SJSA1 (cell line): ENCODE results near the gene IL11RA. TPM values are rescaled to one million over a fixed set of nuclear protein-coding genes. Genes with fewer than 3 reads are reported as not detected.
A peak's percentile ranks its signal among the peaks of the same experiment; 100 is the strongest.

Experiments
- DNase-seq, 2 experiments: peaks; one replicate each; pipeline ENCODE4 v3.0.0-alpha.2; 2015 to 2020; ENCODE audit warnings: low spot score in 2 of 2, low read depth in 1 of 2
- H3K27ac ChIP-seq: fragments of 250-450 bp; sonication (Bioruptor Pico); 2 replicates; pipeline ENCODE4 v1.5.1; 2020; ENCODE audit warnings: mild to moderate bottlenecking, moderate library complexity
- H3K27me3 ChIP-seq: fragments of 250-450 bp; sonication (Bioruptor Pico); replicated peaks from 2 replicates; pipeline ENCODE4 v1.5.1; 2020; ENCODE audit warnings: mild to moderate bottlenecking, moderate library complexity
- H3K36me3 ChIP-seq: fragments of 250-450 bp; sonication (Bioruptor Pico); 2 replicates; pipeline ENCODE4 v1.5.1; 2020; ENCODE audit warnings: mild to moderate bottlenecking
- H3K4me1 ChIP-seq: fragments of 250-450 bp; sonication (Bioruptor Pico); replicated peaks from 2 replicates; pipeline ENCODE4 v1.6.1; 2021; ENCODE audit warnings: mild to moderate bottlenecking
- H3K4me3 ChIP-seq: fragments of 250-450 bp; sonication (Bioruptor Pico); 2 replicates; pipeline ENCODE4 v1.5.1; 2020; ENCODE audit warnings: mild to moderate bottlenecking
- H3K9me3 ChIP-seq: fragments of 250-450 bp; sonication (Bioruptor Pico); replicated peaks from 2 replicates; pipeline ENCODE4 v1.5.1; 2020; ENCODE audit warnings: mild to moderate bottlenecking
- total RNA-seq: library from RNA; depleted of rRNA; stranded (reverse); fragments of >200 nt; shearing (Covaris generic); gene quantifications from 2 replicates; pipeline ENCODE4 v1.2.3, GENCODE V29; 2014

IL11RA gene
- total RNA-seq, 1 experiment from 2014 or later: 16.4 TPM

DNA sequence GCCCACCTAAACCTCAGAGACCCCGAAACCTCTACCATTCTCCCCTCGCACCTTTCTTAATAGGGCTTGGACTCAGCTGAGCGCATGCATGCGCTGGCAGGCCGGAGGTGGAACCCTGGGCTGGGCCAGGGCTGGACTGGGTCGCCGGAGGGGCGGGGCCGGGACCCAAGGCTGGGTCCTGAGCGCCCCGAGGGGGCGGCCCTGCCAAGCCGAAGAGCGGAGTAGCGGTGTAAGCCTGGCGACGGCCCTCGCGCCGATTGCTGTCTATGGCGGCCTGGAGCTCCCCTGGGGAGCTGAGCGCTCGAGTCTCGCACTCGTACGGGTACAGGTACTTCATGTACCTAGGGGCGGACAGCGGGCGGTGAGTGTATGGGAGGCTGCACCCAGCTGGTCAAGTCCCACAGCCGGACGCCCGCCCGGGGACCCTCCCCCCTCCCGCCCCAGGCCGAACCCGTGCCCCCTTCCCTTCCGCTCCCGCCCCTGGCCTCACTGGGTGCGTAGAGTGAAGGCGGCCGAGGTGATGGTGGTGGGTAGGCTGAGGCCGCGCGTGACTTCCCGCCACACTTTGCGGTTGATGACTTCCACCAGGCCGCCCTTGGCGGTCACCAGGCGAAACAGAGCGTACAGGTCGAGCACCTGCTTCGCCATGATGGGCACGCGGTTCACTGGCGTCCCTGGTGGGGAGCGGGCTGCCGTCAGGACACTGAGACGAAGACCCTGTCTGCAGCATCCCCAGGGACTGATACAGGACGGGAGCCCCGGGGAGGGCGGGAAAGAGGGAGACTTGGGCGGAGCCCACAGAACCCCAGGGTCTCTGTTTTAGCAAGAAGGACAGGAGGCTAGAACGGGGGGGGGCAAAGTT, 28.4 kb upstream of the IL11RA start:
- H3K4me3 ChIP-seq: no peak overlapping the region
- H3K36me3 ChIP-seq: peaks cover 3% of the 10 kb centered on the region; the same call in 1 of the 2 replicates
- no peaks in the 10 kb centered on the region for H3K9me3 ChIP-seq
- H3K27ac ChIP-seq: no peak overlapping the region
- DNase-seq: no peak
- H3K27me3 ChIP-seq: peaks cover 16% of the 10 kb centered on the region
- H3K4me1 ChIP-seq: 0 out of 2 replicates have a peak, but pooled peaks cover 5% of the 10 kb centered on the region

- Histone ChIP-seq H3K36me3 (peaks cover 3% of the 10 kb centered on the region; the same call in 1 of the 2 replicates), H3K27ac (no peak overlapping the region), H3K4me1 (0 out of 2 replicates have a peak, but pooled peaks cover 3% of the 10 kb centered on the region), H3K27me3 (peaks cover 26% of the 10 kb centered on the region), H3K4me3 (no peak overlapping the region), H3K9me3 (no peaks in the 10 kb centered on the region)
- no peak for DNase-seq
Measured at GRCh38 chr9:34624475-34625185, 27.4 kb upstream of the IL11RA start.

DNA sequence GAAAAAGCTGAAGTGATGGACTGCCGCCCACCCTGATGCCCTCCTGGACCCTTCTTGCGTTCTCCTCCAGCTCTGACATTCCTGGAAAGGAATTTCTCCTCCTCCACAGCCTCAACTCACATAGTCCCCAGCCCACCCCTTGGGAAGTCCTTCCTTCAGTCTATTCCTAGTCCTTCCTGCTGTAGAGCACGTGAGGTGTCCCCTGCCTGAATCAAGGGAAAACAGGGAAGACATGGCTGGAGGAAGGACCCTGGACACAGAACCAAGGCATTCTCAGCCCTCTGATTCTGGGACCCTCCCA, 26.8 kb upstream of the IL11RA start:
- Histone ChIP-seq H3K4me1 (0 out of 2 replicates have a peak, but pooled peaks cover 3% of the 10 kb centered on the region), H3K27me3 (peaks cover 27% of the 10 kb centered on the region)

DNA sequence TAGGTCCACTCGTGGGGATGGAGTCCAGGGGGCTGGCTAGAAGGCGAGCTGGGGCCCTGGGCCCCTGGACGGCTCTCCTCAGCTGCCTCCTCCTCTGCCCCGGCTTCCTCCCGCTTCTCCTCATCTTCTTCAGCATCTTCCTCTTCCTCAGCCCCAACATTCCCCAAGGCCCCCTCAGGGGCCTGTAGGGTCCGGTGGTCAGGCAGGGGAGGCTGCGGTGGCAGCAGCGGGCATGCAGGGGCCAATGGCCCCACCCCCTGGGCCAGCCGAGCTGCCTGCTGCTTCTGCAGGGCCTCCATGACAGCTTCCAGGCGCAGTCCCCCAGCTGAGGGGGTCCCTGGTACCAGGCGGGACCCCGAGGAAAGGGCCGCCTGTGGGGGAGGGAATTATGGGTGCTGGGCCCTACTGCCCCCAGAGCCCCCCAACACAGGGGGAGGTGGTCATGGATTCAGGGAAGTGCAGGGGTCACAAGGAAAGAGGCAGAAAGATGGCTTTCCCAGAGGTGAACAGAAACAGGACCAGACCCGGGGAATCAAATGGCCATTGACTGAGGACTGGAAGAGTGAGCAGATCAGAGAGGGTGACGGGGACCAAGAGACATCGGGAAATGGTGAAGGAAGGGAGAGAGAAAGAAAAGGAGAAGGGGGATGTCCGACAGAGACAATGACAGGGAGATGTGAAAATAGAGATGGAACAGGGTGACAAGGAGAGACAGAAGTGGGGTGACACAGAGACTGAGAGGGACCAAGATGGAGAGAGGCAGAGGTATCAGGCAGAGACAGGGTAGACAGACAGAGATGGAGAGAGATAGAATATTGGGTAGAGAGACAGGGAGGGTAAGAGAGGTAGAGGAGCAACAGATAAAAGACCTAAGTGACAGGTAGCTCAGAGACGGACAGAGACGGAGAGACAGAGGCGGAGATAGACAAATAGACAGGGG, 24.0 kb upstream of the IL11RA start:
- Histone ChIP-seq H3K9me3 (no peaks in the 10 kb centered on the region), H3K27ac (no peak overlapping the region), H3K36me3 (no peaks in the 10 kb centered on the region), H3K4me3 (no peak overlapping the region), H3K27me3 (peaks cover 27% of the 10 kb centered on the region), H3K4me1 (0 out of 2 replicates have a peak, but pooled peaks cover 3% of the 10 kb centered on the region)
- no peak for DNase-seq

More for the DNA sequence above, 26.8 kb upstream of the IL11RA start:
- Histone ChIP-seq H3K4me3 (no peak overlapping the region), H3K9me3 (no peaks in the 10 kb centered on the region), H3K27ac (no peak overlapping the region), H3K36me3 (peaks cover 1% of the 10 kb centered on the region; the same call in 1 of the 2 replicates)
- no peak for DNase-seq

DNA sequence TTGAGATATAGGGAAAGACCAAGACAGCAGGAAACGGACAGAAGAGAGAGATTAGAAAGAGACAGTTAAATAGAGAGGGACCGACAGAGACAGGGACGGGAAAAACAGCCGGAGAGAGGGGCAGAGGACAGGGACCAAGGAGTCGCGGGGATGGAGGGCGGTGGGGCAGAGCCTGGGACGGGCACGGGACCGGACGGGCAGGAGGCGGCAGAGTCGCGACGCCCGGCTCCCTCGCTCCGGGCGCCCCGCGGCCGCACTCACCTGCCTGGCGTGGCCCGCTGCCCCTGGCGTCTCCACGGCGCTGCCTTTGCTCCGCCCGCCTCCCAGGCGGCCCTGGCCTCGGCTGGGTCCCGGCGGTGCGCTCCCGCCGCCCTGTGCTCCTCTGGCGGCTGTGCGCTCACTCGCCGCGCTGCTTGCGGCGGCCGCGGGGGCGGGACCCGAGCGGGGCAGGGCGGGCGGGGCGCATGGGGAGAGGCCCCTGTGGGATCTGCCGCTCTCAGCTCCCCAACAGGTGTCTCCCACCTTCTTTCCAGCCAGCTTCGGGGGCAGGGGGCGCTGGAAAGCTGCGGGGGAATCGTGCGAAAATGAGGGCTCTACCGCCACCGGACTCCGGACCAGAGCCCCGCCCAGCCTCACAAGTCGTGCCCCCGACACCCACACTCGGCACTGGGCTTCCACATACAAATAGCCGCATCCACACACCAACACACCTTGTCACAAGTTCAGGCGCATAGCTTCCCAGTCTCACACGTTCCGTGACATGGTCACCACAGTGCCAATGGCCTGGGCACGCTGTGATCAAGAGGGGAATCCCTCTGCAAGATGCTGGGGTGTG, 23.1 kb upstream of the IL11RA start, which contains the start of gene ARID3C:
TSS of gene ARID3C (minus strand) at position 411 of the 835 bp plus-strand sequence. CDS start 1,052 bp downstream, outside the sequence.
- no peak for DNase-seq
- Histone ChIP-seq H3K4me1 (0 out of 2 replicates have a peak, but pooled peaks cover 3% of the 10 kb centered on the region), H3K27me3 (peaks cover 27% of the 10 kb centered on the region), H3K27ac (no peak within 1 kb of the TSS), H3K4me3 (no peak within 1 kb of the TSS), H3K36me3 (no peaks in the 10 kb centered on the region), H3K9me3 (no peaks in the 10 kb centered on the region)

GRCh38 chr9:34629491-34629808, 22.5 kb upstream of the IL11RA start:
- 0 out of 2 replicates have a peak, but pooled peaks cover 3% of the 10 kb centered on the region for H3K4me1 ChIP-seq
- no peak overlapping the region for H3K27ac ChIP-seq
- DNase-seq: no peak
- H3K9me3 ChIP-seq: no peaks in the 10 kb centered on the region
- no peak overlapping the region for H3K4me3 ChIP-seq
- peaks cover 27% of the 10 kb centered on the region for H3K27me3 ChIP-seq
- H3K36me3 ChIP-seq: no peaks in the 10 kb centered on the region

DNA sequence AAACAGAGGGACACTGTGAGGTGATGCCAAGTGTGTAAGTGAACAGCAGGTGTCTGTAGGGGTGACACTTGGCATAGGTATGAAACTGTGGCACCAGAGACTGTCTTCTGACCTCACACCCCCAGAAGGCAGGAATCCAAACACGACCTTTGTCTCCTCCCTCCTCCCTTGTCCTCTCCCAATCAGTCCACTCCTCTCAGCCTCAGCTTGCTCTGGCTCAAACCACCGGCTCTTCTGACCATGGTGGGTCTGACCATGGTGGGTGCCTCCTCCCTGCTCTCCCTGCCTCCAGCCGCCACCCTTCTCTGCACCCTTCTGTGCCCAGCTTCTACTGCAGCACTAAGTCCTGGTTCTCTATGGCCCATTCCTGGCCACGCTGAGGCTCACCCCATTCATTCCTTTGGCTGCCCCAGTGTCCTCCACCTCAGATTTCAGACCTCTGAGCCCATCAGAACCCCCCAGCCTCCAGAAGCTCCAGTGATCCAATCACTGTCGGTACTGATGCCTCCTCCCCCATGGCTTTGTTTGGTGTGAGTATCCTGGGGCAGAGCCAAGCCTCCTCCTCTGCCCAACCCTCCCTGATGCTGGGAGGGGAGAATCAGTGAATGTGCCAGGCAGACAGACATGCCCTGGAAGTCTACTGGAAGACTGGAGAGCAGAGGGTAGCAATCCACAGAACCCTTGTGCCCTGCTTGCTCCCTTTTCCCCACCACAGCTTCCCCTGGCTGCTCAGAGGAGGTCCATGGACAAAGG, 21.4 kb upstream of the IL11RA start:
- Histone ChIP-seq H3K36me3 (no peaks in the 10 kb centered on the region), H3K27me3 (peaks cover 27% of the 10 kb centered on the region), H3K27ac (no peak overlapping the region), H3K4me1 (0 out of 2 replicates have a peak, but pooled peaks cover 3% of the 10 kb centered on the region), H3K4me3 (no peak overlapping the region), H3K9me3 (no peaks in the 10 kb centered on the region)
- DNase-seq: no peak

DNA sequence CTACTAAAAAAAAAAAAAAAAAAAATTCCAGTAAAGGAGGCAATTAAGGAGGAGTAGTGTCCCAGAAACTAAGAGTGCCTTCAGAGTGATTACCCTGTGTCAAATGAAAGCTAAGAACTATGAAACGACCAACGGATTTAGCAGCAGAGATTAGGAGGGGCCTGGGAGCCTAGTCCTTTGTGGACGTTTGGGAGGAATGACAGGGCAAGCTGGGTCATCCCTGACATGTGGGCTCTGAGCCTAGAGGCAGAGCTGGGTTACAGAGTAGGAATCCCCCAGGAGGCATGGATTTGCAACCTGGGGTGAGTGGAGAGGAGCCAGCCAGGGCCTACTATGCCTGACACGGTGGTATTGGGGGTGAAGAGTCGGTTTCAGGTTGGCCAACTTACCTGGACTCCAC, 18.8 kb upstream of the IL11RA start:
- peaks cover 15% of the 10 kb centered on the region; the same call in 1 of the 2 replicates for H3K27me3 ChIP-seq
- H3K4me1 ChIP-seq: peaks cover 15% of the 10 kb centered on the region
- no peak for DNase-seq
- H3K9me3 ChIP-seq: no peaks in the 10 kb centered on the region
- no peaks in the 10 kb centered on the region for H3K36me3 ChIP-seq
- no peak overlapping the region for H3K4me3 ChIP-seq
- H3K27ac ChIP-seq: no peak overlapping the region

DNA sequence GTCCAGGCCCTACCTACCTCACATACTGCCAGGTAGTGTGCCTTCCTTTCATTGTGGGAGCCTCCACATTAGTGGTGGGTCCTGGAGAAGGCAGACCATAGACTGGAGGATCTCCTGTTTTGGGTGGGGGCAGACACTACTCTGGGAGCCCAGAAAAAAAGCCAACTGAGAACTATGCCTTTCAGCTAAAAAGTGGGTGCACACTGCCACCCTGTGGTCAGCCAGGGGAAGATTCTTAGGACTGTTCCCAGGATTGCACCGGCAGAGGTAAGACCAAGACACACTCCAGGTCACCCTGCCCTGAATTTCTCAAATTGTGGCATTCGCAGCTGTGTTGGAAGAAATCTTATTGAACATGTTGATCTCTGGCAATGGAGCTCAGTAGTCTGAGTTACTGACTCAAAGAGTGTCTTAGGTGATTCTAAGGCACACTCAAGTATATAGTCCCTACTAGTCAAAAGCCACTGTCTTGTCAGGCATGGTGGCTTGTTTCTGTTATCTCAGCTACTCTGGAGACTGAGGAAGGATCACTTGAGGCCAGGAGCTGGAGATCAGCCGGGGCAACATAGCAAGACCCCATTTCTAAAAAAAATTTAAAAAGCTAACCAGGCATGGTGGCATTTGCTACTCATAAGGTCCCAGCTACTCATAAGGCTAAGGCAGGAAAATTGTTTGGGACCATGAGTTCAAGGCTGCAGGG, 18.0 kb upstream of the IL11RA start:
- Histone ChIP-seq H3K27ac (no peak overlapping the region), H3K4me1 (peaks cover 15% of the 10 kb centered on the region), H3K36me3 (no peaks in the 10 kb centered on the region), H3K9me3 (no peaks in the 10 kb centered on the region), H3K4me3 (no peak overlapping the region), H3K27me3 (peaks cover 7% of the 10 kb centered on the region; the same call in 1 of the 2 replicates)
- peak; percentile 26 to 48 for DNase-seq

DNA sequence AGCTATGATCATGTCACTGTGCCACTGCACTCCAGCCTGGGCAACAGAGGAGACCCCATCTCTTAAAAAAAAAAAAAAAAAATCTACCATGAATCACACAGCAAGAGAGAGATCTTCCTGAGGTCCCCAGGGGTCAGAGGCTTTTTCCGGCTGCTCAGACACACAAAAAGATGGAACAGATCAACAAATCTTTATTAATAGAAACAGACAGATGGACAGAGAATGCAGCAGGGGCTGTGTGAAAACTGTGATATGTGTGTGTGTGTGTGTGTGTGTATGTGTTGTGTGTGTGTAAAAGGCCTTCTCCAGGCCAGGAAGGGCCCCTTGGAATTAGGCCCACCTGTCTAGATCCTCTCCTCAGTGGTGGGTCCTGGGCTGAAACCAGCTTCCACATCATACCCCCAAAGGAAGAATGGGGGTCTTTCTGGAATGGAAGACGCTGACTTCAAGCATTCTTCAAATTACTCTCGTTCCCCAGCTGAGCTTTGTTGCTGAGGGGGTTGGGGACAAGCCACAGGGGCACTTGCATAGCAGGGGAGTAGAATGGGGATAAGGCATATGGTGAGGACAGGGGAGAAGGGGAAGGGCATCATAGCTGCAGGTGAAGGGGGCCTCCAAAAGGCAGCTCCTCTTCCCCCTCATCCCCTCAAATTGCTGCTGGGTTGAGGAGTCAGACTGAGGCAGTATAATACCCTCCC, 17.3 kb upstream of the IL11RA start:
- Histone ChIP-seq H3K9me3 (no peaks in the 10 kb centered on the region), H3K4me1 (peaks cover 15% of the 10 kb centered on the region), H3K4me3 (no peak overlapping the region), H3K27me3 (no peaks in the 10 kb centered on the region), H3K27ac (no peak overlapping the region), H3K36me3 (no peaks in the 10 kb centered on the region)
- DNase-seq: no peak

- peaks cover 15% of the 10 kb centered on the region for H3K4me1 ChIP-seq
- no peaks in the 10 kb centered on the region for H3K36me3 ChIP-seq
- no peak overlapping the region for H3K27ac ChIP-seq
- H3K9me3 ChIP-seq: no peaks in the 10 kb centered on the region
- H3K4me3 ChIP-seq: no peak overlapping the region
- H3K27me3 ChIP-seq: no peaks in the 10 kb centered on the region
- no peak for DNase-seq
Measured at GRCh38 chr9:34635556-34635955, 16.4 kb upstream of the IL11RA start.
